GM18499 (cell line): ENCODE data around the gene CRYGD.
"Not testable (repeated sequence)": the region's sequence is repeated elsewhere in the genome, so short reads cannot be mapped to it uniquely, and the experiment has no call there.

ENCODE experiments used
- ATAC-seq: cut with Tn5 transposase; IDR thresholded peaks from one replicate; pipeline ENCODE4 v1.9.1; 2021; ENCODE audit warnings: moderate number of reproducible peaks; ENCODE audit not compliant: insufficient read depth, unreplicated experiment

CRYGD gene

DNA sequence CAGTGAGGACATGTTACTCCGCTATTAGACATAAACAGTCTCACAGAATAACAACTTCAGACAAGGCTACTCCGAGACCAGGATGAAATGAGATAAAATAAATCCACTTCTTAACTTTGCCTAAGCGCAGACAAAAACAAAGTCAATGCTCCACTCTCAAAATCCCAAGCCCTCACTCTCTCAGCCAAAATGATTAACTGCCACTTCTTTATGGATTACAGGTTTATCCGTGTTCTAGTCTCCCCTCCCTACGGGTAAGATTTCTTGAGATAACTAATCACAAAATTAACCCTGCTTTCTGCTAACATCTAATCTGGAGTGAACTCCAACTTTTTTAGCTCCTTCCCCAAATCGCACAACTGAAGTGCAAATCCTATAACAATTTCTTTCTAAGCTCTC, 6.4 kb upstream of the CRYGD start:
- no peak for ATAC-seq

DNA sequence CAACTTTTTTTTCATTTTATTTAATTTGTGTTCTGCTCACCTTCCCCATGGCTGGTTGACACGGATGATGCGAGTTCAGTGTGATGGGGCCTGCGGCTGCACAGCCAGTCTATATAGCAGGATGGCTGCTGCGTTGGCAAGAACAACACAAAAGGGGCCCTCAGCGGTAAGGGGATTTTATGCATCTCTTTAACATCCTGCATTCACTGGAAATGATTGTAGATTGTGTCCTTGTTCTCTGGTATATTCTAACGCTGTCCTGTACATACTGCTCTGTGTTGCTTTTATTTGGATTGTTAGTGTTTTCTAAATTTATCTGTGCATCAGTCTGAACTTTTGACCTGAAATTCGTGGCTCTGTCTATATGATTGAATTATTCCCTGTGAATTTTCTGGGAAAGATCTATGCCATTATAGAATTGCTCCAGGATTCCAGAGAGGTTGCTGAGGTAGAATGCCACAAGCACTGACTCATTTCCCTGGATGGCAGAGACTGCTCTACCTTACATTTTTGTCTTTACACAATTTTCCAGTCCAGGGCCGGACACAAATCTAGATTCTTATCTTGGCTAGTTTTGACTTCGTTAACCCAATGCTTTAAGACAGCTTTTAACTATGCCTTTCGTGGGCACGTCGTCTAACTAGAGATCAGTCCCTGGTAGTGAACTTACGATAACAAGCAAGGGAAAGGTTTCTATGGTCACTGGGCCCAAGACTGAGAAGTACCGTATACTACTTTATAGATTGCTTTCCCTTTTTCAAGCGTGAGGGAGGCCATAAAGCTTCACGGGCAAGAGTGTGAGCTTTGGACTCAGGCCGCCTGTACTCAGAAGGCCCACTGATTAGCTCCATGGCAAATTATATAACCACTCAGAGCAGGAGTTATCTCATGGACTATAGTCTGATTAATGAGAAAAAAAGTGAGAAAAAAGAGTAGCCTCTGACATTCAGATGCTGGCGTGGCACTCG, 5.7 kb upstream of the CRYGD start, which contains the start of gene CRYGC:
CRYGC (minus strand) TSS at position 85 of the 968 bp plus-strand sequence; CDS start at position 49, 36 bp downstream.
- ATAC-seq: no peak

DNA sequence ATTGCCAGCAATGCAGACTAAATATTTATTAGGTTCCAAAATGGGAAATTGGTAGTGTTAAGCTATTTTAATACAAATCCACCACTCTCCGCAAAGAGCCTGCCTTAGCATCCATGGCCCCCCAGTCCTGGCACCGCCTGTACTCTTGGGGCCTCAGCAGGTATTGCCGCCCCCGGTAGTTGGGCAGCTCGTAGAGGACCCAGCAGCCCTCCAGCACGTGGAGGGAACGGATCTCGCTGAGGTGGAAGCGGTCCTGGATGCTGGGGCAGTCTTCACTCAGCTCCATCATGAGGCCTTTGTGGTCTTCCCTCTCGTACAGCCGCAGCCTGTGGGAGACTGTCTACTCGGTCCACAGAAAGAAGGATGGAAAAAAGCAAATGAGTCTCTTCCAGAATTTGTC, 3.8 kb upstream of the CRYGD start:
- no peak for ATAC-seq

- ATAC-seq: no peak
These were observed 2.8 kb upstream of the CRYGD start for GRCh38 chr2:208127090-208127489.

- no peak for ATAC-seq
These were observed 927 bp upstream of the CRYGD start for GRCh38 chr2:208125251-208125650.

DNA sequence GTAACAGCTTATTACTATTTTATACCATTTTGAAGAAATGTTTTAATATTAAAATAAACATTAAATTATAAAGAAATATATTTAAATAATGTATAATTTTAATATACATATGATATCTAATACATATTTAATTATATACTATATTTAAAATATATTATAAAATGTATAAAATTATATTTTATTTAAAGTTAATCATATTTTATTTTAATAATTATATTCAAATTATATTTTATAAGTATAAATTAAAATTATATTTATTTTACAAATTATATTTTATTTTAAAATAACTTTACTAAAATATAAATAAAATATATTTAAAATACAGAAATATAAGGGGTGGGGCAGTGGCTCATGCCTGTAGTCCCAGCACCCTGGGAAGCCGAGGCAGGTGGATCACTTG, 2.1 kb downstream of the CRYGD start:
- no peak for ATAC-seq

DNA sequence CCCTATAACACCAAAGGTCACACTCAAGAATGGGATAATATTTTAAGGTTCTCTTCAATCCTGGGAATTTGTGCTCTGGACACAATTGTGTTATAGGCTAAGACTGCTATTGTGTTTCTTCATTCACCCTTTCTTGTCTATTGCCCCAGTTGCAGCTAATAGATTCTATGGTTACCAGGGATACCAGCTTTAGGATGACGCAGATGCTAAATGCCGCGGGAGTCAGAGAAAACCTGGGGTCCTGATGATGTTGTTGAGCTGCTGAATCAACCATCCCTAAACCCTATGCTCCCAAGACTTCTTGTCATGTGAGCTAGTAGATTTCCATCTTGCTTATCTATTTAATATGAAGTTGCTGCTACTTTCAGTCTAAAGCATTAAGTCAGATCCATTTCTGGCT, 5.4 kb downstream of the CRYGD start:
- ATAC-seq: no peak

DNA sequence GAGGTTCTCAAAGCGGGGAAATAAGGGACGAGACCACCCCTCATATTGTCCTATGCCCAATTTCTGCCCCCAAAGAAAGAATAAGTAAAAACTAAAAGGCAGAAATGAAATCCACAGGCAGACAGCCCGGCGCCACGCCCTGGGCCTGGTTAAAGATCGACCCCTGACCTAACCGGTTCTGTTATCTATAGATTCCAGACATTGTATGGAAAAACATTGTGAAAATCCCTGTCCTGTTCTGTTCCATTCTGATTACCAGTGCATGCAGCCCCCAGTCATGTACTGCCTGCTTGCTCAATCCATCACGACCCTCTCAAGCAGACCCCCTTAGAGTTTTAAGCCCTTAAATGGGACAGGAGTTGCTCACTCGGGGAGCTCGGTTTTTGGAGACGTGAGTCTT, 6.9 kb downstream of the CRYGD start:
- not testable (repeated sequence) for ATAC-seq

DNA sequence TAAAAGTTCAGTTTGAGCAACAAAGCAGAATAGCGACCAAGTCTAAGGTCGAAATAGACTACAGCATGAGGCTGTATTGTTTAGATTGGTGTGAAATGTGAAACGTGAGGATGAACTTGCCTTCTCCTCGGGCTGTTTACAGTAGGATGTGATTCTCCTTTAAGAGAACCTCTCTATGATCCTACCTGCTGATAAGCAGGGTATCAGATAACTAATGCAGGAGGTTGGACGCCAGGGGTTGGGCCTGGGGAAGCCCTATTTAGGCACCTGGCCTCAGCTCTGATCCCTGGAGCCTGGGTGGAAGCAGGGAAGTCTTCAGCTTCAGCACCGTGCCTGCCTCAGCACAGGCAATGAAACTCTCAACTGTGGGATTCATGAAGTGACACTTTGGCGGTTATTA, 11.4 kb downstream of the CRYGD start:
- ATAC-seq: no peak

GRCh38 chr2:208112273-208112745, 12.0 kb downstream of the CRYGD start:
- not testable (repeated sequence) for ATAC-seq

- no peak for ATAC-seq
These were observed 20.7 kb downstream of the CRYGD start for GRCh38 chr2:208103616-208104015.

GRCh38 chr2:208101716-208102631, 22.4 kb downstream of the CRYGD start:
- ATAC-seq: no peak

DNA sequence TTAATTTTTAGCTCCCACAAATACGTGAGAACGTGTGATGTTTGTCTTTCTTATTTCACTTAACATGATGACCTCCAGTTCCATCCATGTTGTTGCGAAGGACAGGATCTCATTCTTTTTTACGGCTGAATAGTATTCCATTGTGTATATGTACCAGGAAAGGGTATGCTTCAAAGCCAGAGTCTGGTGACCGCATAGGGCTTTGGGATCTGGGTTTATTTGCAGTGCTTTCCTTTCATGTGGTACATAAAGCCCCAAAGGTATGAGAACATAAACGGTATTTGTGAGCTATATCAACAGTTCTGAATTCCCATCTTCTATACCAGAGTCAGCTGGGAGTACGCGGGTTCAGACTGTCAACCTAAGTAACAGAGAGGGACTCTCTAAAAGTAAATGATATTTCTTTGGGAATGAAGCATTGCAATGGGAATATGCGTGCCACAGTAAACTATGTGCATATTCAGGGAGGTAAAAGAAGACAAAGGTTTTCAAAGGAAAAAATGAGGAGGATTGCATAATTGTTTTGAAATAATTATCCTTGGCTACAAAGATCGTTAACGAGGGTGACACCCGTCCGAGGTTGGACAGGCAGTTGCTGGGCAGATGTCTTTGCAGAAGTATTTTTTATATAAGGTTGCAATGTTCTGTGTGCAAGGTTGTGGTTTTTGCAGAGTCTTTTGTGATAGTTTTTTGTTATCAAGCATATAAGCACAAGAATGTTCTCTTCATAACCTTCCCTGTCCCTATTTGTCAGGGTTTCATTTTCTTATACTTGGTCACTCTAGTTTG, 24.4 kb downstream of the CRYGD start:
- ATAC-seq: no peak

DNA sequence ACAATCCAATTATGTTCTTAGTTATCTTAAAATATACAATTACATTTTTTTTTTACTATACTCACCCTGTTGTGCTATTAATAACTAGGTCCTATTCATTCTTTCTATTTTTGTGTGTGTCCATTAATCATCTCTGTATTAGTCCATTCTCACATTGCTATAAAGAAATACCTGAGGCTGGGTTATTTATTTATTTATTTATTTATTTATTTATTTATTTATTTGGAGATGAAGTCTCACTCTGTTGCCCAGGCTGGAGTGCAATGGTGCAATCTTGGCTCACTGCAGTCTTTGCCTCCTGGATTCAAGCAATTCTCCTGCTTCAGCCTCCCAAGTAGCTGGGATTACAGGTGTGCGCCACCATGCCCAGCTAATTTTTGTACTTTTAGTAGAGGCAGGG, 25.6 kb downstream of the CRYGD start:
- ATAC-seq: not testable (repeated sequence)

DNA sequence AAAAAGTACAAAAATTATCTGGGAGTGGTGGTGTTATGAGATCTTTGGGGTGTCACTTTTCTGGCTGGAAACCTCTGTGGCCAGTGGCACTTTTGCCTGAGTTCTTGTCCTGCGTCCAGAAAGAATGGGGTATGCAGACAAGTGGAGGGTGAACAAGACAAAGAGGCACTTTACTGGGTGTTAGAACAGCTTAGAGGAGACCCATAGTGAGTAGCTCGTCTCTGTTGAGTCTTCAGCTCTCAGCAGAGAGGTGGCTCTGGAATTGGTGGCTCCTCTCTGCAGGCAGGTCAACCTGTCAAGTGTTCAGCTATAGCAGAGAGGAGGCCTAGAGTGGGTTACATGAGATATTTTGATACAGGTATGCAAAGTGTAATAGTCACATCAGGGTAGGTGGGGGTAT, 26.1 kb downstream of the CRYGD start:
- no peak for ATAC-seq

GRCh38 chr2:208097801-208098200, 26.5 kb downstream of the CRYGD start:
- ATAC-seq: no peak

DNA sequence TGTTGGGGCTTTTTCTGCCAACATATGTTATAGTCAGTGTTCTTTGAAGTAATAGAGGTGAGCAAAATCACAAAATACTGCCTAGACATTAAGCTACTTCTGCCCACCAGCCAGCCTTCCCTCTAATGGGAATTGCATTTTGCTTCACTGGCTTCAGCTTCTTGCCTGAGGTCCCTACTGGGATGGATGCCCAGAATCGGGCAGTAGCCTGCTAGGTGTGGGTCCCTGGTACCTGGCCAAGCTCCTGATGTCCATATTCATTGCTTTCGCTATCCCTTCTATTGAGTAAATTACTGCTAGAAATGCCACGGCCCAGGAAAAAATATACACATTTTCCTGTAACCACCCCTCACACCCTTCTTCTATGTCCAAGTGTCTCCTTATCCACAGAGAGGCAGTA, 27.0 kb downstream of the CRYGD start:
- ATAC-seq: no peak

- ATAC-seq: no peak
These were observed 28.2 kb downstream of the CRYGD start for GRCh38 chr2:208096080-208096479.

GRCh38 chr2:208093128-208093527, 31.2 kb downstream of the CRYGD start:
- ATAC-seq: no peak
